ENCODE measurements around the gene UNC13C.
"Not testable (repeated sequence)": the region's sequence is repeated elsewhere in the genome, so short reads cannot be mapped to it uniquely, and the experiment has no call there.

UNC13C gene

DNA sequence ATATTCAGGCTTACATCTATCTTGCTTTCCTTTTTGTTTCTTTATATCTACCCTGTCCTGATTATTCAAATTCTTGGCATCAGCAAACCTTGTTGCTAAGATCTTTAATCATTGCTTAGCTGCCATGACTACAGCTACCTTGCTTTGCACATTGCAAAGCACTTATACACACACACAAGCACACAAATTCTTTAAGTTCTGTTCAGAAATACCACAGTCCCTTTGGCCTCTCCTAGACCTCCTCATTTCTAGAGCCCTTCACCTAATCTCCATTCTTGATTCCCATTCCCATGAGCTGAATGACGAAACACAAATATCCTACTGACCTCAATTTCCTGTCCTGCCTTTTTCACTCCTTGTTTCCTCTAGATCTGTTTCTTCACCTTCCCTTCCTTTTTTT, 409.6 kb downstream of the UNC13C start:
- H3K4me3 ChIP-seq (ENCODE audit: control insufficient read depth, low read depth, low read length): no peak overlapping the region
- TF ChIP-seq CTCF (IDR thresholded peaks at IDR 0.05; ENCODE audit: control insufficient read depth, insufficient read depth, low read depth, low read length, missing control alignments): no peak
- DNase-seq (ENCODE audit: low read depth): no peak

DNA sequence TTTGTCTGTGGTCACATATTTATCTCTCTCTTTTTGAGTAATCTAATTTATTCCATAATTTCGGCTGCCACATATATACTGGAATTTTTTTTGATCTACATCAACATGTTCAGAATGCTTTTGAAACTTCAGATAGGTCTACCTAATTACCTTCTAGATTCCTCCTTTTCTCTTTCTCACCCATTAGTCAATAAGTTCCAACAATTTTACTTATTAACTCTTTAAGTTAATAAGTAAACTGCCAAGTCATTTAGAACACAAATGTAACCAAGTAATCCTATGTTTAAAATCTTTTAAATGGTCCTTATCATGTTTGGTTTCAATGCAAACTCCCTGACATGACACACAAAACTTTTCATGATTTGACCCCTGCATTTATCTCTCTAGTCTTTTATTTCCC, 410.5 kb downstream of the UNC13C start:
- H3K4me3 ChIP-seq (ENCODE audit: control insufficient read depth, low read depth, low read length): no peak overlapping the region
- no peak for DNase-seq (ENCODE audit: low read depth)
- TF ChIP-seq CTCF (IDR thresholded peaks at IDR 0.05; ENCODE audit: control insufficient read depth, insufficient read depth, low read depth, low read length, missing control alignments): no peak

DNA sequence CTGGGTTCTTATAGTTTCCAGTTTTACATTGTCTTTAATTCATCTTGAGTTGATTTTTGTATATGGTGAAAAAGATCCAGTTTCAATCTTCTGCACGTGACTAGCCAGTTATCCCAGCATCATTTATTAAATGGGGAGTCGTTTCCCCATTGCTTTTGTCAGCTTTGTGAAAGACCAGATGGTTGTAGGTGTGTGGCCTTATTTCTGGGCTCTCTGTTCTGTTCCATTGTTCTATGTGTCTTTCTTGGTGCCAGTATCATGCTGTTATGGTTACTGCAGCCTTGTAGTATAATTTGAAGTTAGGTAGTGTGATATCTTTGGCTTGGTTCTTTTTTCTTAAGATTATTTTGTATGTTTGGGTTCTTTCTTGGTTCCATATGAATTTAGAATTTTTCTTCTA, 432.2 kb downstream of the UNC13C start:
- TF ChIP-seq CTCF (IDR thresholded peaks at IDR 0.05; ENCODE audit: control insufficient read depth, insufficient read depth, low read depth, low read length, missing control alignments): no peak
- no peak for DNase-seq (ENCODE audit: low read depth)

GRCh38 chr15:54424171-54424570, 445.9 kb downstream of the UNC13C start:
- TF ChIP-seq CTCF (IDR thresholded peaks at IDR 0.05; ENCODE audit: control insufficient read depth, insufficient read depth, low read depth, low read length, missing control alignments): no peak
- DNase-seq (ENCODE audit: low read depth): no peak
- no peak overlapping the region for H3K4me3 ChIP-seq (ENCODE audit: control insufficient read depth, low read depth, low read length)

More for the DNA sequence above, 432.2 kb downstream of the UNC13C start:
- H3K4me3 ChIP-seq (ENCODE audit: control insufficient read depth, low read depth, low read length): no peak overlapping the region

- H3K4me3 ChIP-seq (ENCODE audit: control insufficient read depth, low read depth, low read length): no peak overlapping the region
- no peak for DNase-seq (ENCODE audit: low read depth)
- TF ChIP-seq CTCF (IDR thresholded peaks at IDR 0.05; ENCODE audit: control insufficient read depth, insufficient read depth, low read depth, low read length, missing control alignments): no peak
Measured at GRCh38 chr15:54428596-54428995, 450.4 kb downstream of the UNC13C start.

GRCh38 chr15:54450288-54450687, 472.0 kb downstream of the UNC13C start:
- DNase-seq (ENCODE audit: low read depth); H3K4me3 ChIP-seq (ENCODE audit: control insufficient read depth, low read depth, low read length): not testable (repeated sequence)

- TF ChIP-seq CTCF (IDR thresholded peaks at IDR 0.05; ENCODE audit: control insufficient read depth, insufficient read depth, low read depth, low read length, missing control alignments): no peak
- no peak for DNase-seq (ENCODE audit: low read depth)
- H3K4me3 ChIP-seq (ENCODE audit: control insufficient read depth, low read depth, low read length): no peak overlapping the region
Measured at GRCh38 chr15:54456413-54456812, 478.2 kb downstream of the UNC13C start.
